T-helper 2 cell (primary cell): Measurements from ENCODE around the gene SORCS2.
A peak's percentile ranks its signal among the peaks of the same experiment; 100 is the strongest.

Experiments
- DNase-seq, 5 experiments: peaks; one replicate each; pipeline versions ENCODE4 v3.0.0 to v3.0.0-alpha.2; 2012 to 2022

The SORCS2 gene

DNA sequence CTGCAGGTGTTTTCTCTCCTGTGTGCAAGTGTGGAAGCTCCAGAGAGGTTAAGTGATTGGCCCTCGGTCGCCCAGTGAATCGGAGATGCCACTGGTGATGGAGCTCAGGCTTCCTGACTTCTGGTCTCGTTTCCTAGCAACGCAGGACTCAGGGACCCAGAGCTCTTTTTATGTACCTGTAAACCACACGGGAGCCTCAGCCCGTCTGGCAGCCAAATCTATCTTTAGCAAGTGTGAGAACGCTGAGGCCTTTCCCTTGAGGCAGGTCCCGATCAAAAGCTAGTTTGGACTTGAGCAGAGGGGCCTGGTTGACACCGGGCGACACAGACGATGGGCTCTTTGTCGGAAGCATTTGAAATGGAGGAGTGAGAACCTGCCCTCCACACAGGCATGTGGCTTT lies 116.8 kb downstream of the SORCS2 start:
- no peak for DNase-seq

DNA sequence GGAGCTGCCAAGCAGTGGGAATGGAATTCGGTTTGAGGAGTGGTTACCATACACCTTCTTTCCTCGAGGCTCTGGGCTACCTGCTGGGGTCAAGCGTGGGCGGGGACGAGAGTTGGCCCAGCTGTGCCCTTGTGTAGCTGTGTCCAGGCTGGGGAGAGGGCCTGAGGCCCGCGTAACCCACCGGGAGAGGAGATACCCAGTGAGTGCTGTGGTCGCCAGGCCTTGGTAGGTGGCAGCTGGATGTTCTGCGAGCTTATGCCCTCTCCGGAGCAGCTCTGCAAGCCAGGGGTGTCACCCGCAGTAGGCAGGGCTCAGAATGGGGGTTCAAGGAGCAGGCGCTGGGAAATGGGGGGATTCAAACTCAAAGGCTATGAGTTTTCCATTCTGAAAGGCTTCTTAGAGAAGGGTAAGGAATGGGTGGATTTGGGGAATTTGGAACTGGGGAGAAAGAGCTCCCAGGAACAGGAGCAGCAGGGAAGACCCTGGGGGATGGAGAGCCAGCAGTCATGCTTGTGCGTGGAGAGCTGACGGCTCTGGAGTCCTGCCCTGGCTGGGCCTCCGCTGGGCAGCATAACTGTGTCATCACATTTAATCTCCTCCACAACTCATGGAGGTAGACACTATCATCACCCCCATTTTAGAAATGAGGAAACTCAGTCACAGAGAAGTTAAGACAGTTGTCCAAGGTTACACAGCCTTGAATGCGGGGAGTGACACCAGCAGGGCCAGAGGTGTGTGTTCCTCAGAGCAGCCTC lies 117.5 kb downstream of the SORCS2 start:
- DNase-seq, result no peak

DNA sequence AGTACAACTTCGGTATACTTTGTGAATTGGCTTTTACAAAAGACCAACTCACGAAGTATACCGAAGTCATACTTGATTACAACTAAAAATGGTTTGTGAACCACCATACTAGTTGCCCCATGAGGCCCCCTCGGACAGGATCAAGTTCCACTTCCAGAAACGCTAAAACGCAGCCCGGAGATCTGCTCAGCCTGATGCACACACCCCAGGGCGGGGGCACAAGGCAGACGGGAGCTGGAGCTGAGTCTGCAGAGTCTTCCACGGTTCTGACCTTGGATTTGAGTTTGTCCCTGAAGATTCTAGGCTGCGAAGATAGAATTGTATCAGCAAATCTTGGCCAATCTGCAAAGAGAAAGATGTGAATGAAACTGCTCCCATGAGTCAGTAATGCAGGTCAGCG lies 118.1 kb downstream of the SORCS2 start:
- no peak for DNase-seq

DNA sequence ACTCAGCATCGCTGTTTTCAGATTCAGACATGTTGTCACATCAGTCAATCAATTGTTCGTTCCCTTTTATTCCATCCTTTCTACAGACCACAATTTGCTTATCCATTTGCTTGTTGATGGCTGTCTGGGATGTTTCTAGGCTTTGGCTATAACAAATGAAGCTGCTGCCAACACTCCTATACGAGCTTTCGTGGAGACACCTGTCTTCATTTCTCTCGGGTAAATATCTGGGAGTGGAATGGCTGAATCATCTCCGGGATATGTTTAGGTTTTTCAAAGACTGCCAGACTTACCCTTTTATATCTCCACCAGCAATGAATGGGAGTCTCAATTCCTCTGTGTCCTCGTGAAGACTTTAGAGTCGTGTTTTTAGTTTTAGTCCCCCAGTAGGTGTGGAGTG lies 118.9 kb downstream of the SORCS2 start:
- DNase-seq, result no peak

DNA sequence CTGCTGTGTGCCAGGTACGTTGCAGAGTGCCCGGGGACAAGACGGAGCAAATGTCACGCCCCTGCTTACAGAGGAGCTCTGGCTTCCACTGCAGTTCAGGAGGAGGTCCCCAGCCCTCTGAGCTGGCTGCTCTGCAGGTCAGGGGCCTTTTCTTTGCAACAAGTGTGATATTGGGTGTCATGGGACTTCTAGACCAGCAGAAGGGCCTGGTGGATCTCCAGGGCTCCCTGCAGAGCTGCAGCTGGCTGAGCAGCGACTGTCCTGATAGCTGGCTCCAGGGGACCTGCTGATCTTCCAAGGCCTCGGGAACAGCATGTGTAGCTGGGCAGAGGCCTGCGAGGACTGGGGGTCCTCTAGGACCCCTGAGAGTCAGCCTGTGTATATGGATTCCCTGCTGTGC lies 120.4 kb downstream of the SORCS2 start:
- DNase-seq, result no peak

DNA sequence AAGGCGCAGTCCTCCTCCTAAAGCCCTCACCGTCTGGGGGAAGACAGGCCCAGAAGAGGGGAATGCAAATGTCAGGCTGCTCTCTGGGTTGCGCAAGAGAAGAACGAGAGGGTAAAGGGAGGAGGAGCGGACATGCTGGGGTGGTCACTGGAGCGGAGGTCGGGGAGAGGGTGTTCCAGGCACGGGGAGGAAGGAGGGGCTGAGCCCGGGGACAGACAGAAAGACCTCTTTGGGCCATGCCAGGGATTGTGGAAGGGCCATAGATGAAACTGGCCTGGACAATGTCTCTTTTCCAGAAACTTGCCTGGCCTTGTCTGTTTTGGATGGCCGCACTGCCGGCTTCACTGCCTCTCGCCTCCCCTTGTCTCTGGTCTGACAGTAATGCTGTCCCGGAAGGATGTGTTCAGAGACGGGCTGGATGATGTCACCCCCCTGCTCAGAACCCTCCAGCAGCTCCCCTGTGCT lies 121.0 kb downstream of the SORCS2 start:
- no peak for DNase-seq

DNA sequence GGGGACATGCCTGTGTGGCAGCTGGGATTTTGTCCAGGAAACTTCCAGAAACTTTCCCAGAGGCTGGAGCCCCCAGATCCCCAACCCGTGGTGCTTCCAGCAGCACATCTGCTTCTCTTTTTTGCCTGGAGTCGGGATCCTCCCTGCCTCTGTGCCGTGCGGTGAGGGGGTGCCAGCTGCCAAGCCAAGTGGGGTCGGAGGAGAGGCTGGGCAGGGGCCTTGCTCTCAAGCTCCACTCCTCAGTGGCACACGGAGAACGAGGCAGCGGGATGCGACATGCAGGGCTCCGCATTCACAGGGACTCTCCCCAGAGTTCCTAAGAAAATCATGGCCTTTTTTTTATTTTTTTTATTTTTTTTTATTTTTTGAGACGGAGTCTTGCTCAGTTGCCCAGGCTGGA lies 121.7 kb downstream of the SORCS2 start:
- DNase-seq, result no peak

DNA sequence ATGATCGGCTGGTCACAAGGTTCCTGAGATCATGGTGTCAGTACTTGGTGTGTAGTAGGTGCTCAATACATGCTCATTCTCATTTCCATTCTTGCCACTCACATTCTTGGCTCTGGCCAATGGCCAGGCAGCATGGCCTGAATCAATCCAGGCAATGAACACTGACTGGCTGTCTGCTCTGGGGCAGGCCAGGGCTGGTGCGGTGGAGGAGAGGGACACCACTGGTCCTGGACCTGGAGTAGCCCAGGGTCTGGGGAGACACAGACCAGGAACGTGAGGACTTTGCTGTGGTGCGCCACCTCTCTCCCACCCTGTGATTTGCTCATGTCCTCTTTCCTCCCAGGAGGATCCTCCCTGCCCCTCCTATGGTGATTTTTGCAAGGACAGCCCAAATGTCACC lies 122.9 kb downstream of the SORCS2 start:
- no peak for DNase-seq

DNA sequence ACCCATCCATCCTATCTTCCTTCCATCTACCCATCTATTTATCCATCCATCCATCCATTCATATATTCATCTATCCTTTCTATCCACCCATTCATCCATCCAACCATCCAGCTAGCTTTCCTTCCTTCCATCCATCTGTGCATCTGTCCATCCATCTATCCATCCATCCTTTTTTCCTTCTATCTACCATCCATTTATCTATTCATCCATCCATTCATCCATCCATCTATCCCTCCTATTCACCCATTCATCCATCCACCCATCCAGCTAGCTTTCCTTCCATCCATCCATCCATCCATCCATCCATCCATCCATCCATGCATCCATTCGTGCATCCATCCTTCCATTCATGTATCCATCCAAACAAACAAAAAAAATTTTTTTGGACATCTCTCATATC lies 123.6 kb downstream of the SORCS2 start:
- DNase-seq, result no peak

DNA sequence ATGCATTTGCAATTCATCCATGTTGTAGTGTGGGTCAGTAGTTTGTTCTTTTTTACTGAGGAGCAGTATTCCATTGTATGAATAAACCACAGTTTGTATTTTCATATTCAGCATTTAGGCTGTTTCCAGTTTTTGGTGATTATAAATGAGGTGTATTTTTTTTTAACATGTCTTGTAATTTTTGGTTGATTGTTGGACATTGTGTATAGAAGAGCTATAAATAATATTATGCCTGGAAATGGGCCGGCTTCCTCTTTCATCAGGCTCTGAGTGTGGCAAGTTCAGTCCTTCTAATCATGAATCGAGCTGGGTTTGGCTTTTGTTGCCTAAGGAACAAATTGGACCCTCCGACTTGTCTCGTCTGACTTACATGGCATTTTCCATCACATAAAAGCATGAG lies 126.7 kb downstream of the SORCS2 start:
- no peak for DNase-seq

DNA sequence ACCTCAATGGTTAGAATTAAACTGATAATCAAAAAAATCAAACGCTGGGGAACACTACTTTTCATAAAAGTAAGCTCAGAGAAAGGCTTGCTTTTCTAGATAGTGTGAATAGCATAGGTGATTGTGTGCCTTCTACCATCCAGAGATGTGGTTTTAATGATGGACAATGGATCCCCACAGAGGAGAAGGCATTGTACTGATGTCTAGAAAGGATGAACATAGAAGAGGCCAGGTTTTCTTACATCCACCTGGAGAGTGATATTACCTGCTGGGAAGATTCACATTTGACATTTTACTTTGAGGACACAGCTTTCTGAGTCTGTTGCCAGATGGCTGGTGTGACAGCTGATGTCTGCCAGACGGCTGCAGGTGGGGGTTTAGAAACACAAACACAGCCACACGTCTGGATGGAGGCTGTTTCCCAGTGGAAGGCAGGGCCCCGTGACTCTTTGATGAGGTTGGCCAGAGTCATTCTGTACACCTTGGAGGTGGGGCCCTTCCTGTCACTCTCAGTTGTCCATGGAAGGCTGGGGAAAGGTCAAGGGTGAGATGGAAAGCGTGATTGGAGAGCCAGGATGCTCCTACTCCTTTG lies 128.0 kb downstream of the SORCS2 start:
- DNase-seq, result no peak

DNA sequence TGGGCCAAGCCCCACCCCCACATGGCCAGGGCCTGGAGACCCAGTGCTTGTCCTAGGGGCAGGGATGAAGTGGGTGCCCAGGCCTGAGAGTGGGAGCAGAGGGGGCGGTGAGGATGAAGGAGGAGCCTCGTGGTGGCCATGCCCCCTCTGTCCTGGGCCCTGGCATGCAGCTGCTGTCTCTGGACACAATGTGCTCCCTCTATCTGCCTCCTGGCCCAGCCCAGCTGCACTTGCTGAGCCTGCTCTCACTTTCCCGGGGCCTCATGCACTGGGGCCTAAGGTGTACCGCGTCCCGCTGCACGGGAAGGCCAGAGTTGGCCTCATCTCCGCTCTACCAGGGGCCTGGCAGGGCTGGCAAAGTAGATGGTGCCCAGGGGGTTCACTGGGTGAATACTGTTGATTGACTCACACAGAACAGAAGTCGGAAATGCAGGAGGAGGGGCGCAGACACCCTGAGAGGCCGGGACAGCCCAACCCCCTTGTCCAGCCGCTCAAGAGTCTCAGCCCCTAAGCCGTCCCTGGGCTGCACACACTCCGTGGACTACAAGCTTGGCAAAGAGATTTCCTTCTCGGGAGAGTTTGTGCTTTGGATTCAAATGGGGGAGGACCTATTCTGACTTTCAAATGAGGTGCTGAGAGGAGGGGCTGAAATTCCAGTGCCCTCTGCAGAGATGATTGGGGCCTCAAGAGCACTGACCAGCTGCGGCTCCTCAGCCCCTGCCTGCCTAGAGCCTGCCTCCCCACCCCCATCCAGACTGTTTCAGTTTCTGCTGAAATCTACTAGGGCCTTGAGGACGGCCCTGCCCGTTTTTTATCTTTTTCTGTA lies 130.0 kb downstream of the SORCS2 start:
- DNase-seq, result no peak

DNA sequence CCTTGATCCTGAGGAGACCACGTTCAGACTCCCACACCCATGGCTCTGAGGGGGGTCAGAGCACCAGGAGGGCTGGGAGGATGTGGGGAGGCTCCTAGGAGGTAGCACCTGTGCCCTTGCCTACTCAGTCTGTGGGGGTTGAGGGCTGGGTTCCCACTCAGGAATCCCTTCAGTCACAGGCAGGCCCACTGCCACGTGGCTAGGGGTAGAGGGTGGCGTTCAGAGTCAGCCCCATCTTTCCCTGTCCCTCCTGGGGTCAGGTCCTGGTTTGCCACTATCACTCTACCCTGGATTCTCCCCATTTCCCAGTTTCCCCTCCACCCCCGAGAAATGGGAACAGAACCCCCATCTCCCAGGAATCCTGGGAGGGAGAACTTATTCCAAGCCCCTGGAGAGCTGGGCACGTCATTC lies 131.1 kb downstream of the SORCS2 start:
- no peak for DNase-seq

DNA sequence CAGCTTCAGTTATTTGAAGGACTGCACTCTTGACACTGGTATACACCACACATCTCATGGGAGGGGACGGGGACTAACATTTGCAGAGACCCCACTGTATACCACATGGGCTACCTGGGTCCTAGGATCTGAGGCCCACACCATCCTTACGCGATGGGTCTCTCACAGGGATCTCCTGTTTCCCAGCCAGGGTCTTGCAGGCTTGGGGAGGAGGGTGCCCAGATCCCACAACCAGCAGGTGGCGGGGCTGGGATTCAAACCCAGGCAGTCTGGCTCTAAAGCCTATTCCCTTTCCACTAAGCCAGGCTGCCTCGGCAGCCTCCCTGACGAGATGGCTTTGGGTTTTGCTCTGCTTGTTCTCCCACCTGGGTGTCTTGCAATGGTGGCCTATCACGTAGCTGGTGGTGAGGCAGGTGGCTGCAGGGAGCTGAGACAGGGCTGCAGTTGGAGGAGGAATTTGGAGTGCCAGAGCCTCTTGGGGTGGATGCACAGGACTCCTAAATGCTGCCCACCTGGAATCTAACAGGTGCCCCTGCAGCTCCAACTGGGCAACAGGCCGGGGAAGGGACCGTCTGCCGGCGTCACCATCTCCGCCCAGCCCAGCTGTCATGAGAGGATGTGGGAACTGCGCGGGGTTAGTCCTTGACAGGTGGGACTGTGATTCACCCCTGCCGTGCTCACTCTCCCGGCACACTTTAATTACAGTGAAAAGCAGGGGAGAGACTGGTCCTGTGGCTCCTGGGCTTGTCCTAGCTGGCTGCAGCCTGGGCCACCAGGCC lies 131.7 kb downstream of the SORCS2 start:
- peak in 1 of 5 experiments; percentile 60 for DNase-seq

DNA sequence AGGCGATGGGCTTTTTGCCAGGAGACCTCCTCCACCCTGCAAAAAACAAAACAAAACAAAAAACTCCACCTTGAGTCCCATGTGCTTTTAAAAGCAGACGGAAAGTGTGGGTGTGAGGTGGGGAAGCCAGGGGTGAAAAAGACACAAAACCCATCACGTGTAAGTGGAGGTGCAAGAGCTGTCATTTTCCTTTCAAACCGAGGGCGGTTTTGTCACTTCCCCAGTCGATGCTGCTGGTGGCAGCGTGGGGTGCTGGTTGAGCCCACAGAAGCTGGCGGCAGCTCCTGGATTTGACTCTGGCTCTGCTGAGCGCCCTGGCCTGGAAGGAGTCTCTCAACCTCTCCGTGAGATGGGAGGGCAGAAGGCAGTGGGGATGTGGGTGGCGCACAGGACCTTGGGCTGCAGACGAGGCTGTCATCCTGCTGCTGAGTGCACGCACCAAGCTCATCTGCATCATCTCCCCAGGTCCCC lies 132.3 kb downstream of the SORCS2 start:
- DNase-seq, result peak in 1 of 5 experiments; percentile 73

DNA sequence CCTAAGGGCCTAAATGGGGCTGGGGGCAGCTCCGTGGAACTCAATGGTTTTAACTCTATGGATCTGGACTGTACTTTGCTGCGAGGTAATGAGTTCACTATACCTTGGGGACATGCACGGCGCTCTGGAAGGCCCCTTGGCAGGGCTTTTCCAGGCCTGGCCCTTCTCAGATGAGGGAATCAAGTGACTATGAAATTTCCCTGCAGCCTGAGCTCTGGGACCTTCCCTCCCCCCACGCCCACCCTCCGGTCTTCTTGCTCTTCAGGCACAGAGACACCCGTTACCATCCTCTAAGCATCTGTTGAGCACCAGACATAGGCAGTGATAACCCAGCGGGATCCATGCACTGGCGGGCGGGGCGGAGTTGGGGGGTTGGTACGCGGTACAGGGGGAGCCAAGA lies 133.2 kb downstream of the SORCS2 start:
- DNase-seq, result no peak

DNA sequence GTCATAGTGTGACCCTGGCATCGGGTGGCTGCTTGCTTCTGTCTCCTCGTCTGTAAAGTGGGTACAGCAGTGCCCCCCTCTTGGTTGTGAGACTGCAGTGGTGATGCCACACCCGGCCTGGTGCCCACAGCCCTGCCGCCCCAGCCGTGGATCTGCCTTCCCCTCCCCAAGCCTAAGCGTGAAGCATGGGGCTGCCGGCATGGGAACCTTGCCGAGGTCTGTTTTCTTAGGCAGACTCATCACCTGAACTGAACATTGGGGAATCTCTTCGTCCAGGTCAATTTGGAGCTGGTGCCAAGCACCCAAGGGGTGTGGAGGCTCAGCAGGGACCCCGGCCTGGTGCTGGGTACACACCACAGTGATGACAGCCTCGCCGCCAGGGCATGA lies 134.0 kb downstream of the SORCS2 start:
- no peak for DNase-seq

DNA sequence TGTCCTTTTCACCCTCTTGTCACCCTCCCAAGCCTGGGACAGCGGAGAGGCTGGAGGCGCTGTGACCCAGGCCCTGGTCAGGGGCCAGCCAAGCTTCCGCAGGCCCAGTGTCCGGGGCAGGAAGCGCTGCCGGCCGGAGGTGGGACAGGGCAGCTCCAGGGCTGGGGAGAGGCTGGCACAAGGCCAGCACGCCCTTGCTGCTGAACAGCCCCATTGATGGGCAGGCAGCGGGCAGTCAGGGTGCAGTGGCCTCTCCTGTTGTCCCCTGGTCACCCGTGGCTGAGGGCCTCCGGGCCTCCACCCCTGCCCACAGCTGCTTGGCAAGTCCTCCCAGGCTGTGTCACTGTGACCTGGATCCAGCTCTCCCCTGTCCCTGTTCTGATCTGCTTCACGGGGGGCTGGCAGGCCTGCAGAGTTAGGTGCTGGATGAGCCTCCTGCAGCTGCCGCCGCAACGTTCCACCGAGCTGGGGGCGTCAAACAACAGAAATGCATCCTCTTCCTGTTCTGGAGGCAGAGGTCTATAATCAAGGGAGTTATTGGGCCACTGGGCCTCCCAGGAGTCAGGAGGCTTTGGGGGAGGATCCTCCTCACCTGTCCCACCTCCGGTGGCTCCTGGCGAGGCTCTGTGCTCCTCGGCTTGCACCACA lies 134.5 kb downstream of the SORCS2 start:
- no peak for DNase-seq

DNA sequence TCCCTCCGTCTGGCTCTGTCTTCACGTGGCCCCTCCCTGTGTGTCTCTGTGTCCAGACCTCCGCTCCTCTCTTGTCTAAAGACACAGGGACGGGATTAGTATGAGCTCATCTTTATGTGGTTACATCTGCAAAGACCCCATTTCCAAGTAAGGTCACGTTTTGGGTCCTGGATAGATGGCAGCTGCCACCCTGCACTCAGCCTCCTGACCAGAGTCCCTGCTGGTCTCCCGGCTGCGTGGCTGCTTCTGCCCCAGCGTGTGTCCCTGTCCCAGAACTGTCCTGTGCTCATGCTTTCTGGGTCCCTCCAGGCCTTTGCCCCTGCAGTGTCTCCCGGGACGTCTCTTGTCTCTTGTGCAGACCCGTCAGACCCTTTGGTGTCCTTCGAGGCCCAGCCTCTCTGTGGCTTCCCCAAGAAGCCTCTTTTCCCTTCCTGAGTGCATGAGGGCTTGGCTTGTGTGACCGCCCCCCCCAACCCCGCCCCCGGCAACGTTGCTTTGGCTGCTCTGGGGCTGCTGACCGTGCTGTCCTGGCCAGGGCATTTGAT lies 135.1 kb downstream of the SORCS2 start:
- no peak for DNase-seq

DNA sequence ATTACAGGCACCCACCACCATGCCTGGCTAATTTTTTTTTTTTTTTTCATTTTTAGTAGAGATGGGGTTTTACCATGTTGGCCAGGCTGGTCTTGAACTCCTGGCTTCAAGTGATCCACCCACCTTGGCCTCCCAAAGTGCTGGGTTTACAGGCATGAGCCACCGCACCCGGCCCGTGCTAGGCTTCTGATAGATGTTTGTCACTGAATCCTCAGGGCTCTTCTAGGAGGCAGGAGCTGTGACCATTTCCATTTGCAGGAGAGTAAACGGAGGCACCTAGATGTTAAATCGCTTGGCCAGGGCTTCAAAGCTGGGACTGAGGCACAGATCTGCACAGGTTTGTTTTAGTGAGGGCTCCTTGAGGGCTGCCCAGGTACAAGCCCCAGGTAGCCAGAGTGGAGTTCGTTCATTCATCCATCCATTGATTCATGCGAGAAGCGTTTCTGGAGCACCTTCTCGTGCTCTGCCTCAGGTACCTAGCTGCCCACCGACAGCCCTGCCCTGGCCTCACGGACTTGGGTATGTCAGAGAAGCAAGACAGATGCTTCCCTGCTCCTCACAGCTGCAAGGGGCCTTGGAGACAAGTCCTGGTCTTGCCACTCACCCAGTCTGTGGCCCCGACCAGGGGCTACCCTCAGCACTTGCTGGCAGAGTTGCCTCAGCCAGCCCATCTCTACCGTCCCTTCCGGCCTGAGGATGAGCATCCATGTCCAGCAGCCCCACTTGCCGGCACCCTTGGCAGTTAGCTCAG lies 136.0 kb downstream of the SORCS2 start:
- no peak for DNase-seq
